ENCODE measurements around the gene NUB1.

GRCh38 chr7:151299530-151299929 is 42.1 kb upstream of the NUB1 start:
- TF ChIP-seq CTCF (IDR thresholded peaks at IDR 0.05) (no peak), EP300 (IDR thresholded peaks at IDR 0.05) (no peak), POLR2A (IDR thresholded peaks at IDR 0.05) (no peak), POLR2AphosphoS5 (IDR thresholded peaks at IDR 0.05) (no peak)
